Measurements from ENCODE around the gene CERS2. TPM values are rescaled to one million over a fixed set of nuclear protein-coding genes. Genes with fewer than 3 reads are reported as not detected.
A peak's percentile ranks its signal among the peaks of the same experiment; 100 is the strongest.

The CERS2 gene
- total RNA-seq, 4 donors from 2014 or later, result 18.2 to 72.7 (median 45.4) TPM

DNA sequence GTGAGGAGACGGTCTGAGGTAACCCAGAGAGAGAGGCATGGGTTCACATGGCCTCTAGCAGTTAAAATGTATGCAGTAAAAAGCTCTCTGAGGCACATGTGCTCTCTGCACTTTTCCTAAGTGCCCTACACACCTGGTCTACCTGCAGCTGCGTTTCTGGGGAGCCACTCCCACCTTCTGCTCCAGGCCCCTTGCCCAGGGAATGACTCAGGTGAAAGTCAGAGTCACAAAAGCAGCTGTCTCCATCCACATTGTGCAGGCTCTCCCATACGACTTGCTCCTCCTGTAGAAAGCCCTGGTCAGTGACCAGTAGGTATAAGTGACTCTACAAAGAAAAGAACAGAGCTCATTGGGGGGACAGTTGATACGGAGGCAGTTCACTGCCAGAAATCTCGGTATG lies 23.3 kb upstream of the CERS2 start:
- H3K36me3 ChIP-seq, result peaks cover 28 to 82% (median 28%) of the 10 kb centered on the region in 3 donors
- no peak overlapping the region for H3K4me3 ChIP-seq
- no peak overlapping the region for H3K27ac ChIP-seq
- 56 to 79% methylated on average over 2 to 4 of the region's 5 CpGs for WGBS, 2 donors
- DNase-seq, result no peak
- H3K27me3 ChIP-seq, result no peaks in the 10 kb centered on the region
- intact Hi-C loops (cut with DNase I), result no loop called here
- H3K9me3 ChIP-seq, result no peaks in the 10 kb centered on the region
- no peak for TF ChIP-seq POLR2A (IDR thresholded peaks at IDR 0.05)
- TF ChIP-seq, protein P1, sequence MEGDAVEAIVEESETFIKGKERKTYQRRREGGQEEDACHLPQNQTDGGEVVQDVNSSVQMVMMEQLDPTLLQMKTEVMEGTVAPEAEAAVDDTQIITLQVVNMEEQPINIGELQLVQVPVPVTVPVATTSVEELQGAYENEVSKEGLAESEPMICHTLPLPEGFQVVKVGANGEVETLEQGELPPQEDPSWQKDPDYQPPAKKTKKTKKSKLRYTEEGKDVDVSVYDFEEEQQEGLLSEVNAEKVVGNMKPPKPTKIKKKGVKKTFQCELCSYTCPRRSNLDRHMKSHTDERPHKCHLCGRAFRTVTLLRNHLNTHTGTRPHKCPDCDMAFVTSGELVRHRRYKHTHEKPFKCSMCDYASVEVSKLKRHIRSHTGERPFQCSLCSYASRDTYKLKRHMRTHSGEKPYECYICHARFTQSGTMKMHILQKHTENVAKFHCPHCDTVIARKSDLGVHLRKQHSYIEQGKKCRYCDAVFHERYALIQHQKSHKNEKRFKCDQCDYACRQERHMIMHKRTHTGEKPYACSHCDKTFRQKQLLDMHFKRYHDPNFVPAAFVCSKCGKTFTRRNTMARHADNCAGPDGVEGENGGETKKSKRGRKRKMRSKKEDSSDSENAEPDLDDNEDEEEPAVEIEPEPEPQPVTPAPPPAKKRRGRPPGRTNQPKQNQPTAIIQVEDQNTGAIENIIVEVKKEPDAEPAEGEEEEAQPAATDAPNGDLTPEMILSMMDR (IDR thresholded peaks at IDR 0.05), result no peak
- peaks cover 12 to 21% (median 14%) of the 10 kb centered on the region in 3 donors for H3K4me1 ChIP-seq

DNA sequence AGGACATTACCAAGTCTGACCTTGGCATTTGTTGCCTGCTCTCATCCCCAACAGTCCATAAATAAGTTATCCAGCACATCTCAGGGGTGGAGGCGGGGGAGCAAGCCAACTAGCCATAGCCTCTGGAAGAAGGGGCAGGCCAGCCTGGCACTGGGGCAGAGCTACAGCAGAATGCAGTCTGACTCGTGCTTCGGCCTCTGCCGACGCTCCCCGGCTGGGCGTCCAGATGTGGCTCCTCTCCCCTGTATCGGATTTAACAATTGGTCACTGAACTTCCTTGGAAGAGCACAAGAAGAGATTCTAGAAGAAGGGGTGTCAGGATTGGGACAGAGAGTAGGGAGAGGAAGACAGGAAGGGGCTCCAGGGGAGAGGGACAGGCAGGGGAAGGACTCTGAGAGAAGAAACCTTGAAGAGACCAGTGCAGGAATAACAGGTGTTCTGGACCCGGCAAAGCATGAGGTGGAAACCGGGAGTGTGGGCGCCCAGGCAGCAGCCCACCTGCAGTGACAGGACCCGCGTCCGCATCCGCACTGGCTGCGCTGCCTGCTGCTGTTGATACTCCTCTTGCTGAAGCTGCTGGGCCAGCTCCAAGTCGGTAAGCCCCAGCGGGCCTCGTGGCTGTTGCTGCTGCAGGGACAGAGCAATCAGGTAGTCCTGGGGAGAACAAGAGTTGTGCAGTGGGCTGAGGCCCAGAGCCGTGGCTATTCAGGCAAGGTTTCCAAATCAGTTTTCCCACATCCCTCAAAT lies 22.7 kb upstream of the CERS2 start:
- 85 to 90% methylated on average over 14 to 18 of the region's 20 CpGs for WGBS, 2 donors
- Histone ChIP-seq H3K4me3 (no peak overlapping the region), H3K9me3 (no peaks in the 10 kb centered on the region), H3K27me3 (no peaks in the 10 kb centered on the region), H3K36me3 (peaks cover 28 to 76% (median 28%) of the 10 kb centered on the region in 3 donors), H3K4me1 (peaks cover 6 to 14% (median 8%) of the 10 kb centered on the region in 3 donors), H3K27ac (no peak overlapping the region)
- no peak for TF ChIP-seq POLR2A (IDR thresholded peaks at IDR 0.05)
- no peak for DNase-seq
- intact Hi-C loops (cut with DNase I), result no loop called here

DNA sequence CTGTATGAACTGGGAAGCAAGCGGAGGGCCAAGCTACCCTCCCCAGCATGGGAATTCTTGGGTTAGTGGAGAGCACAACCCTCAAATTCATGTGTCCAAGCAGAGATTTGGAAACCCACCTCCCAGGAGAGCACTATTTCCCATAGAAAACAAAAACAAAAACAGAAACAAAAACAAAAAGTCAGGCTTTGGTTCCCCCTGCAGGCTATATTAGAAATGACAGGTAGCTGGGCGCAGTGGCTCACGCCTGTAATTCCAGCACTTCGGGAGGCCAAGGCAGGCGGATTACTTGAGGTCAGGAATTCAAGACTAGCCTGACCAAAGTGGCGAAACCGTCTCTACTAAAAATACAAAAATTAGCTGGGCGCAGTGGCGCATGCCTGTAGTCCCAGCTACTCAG lies 21.3 kb upstream of the CERS2 start:
- Histone ChIP-seq H3K4me1 (peaks cover 6 to 9% (median 6%) of the 10 kb centered on the region in 3 donors), H3K27ac (peak overlapping the region in 3 of 4 donors; percentile 30 to 47 (median 40)), H3K9me3 (no peaks in the 10 kb centered on the region), H3K27me3 (no peaks in the 10 kb centered on the region), H3K36me3 (peaks cover 28 to 62% (median 28%) of the 10 kb centered on the region in 3 donors), H3K4me3 (peak overlapping the region in 1 of 4 donors; percentile 32)
- no peak for DNase-seq
- intact Hi-C loops (cut with DNase I), result no loop called here
- no peak for TF ChIP-seq POLR2A (IDR thresholded peaks at IDR 0.05)
- TF ChIP-seq, protein P1 (IDR thresholded peaks at IDR 0.05), result peak; percentile 65 to 86 (median 82)
- WGBS, 2 donors, result 30 to 41% methylated on average over 8 to 9 of the region's 9 CpGs

DNA sequence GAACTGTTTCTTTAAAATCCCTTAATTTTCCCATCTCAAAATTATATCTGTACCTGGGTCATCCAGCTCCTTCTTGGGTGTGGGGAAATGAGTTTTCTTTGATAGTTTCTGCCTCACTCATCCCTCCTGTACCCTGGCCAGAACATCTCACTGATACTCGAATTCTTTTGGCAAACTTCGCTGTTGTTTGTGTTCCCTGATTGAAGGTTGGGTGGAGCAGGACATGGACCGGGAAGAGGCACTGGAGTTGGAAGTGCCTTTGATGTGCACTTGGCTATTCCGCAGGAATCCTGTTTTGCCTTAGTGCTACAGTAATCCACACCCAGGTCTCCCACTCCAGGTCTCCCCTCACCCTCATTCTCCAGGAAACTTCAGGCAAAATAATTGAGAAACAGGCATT lies 20.8 kb upstream of the CERS2 start:
- H3K36me3 ChIP-seq, result peaks cover 28 to 57% (median 28%) of the 10 kb centered on the region in 3 donors
- intact Hi-C loops (cut with DNase I), result no loop called here
- TF ChIP-seq POLR2A (IDR thresholded peaks at IDR 0.05), result no peak
- TF ChIP-seq, protein P1 (IDR thresholded peaks at IDR 0.05), result no peak
- H3K27me3 ChIP-seq, result no peaks in the 10 kb centered on the region
- no peak for DNase-seq
- WGBS, 2 donors, result 32 to 42% methylated on average over 4 of the region's 4 CpGs
- peak overlapping the region in 1 of 4 donors; percentile 32 for H3K4me3 ChIP-seq
- peak overlapping the region in 3 of 4 donors; percentile 30 to 47 (median 40) for H3K27ac ChIP-seq
- no peaks in the 10 kb centered on the region for H3K9me3 ChIP-seq
- H3K4me1 ChIP-seq, result peaks cover 6 to 9% (median 6%) of the 10 kb centered on the region in 3 donors

DNA sequence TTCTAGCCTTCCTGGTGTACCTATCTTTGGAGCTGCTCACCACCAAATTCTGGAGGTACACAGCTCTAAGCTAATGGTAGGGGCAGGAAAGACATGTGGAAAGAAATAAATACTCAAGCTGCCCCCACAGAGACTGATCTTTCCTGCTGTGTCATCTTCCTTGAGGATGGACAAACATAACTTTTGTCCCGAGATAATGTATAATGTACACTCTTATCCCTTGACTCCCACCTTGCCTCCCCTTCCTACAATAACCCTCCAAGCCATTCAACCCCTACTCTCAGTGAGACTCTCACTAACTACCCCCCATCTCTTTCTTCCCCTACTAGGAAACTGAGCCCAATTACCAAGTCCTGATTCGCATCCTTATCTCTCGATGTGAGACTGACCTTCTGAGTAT lies 19.6 kb upstream of the CERS2 start:
- peaks cover 21 to 45% (median 26%) of the 10 kb centered on the region in 3 donors for H3K36me3 ChIP-seq
- no peak for DNase-seq
- H3K4me1 ChIP-seq, result peaks cover 6 to 9% (median 6%) of the 10 kb centered on the region in 3 donors
- 80 to 82% methylated on average over 3 of the region's 3 CpGs for whole genome bisulfite sequencing, 2 donors
- H3K27me3 ChIP-seq, result no peaks in the 10 kb centered on the region
- no peaks in the 10 kb centered on the region for H3K9me3 ChIP-seq
- intact Hi-C loops (cut with DNase I), result no loop called here
- no peak for TF ChIP-seq POLR2A (IDR thresholded peaks at IDR 0.05)
- TF ChIP-seq, protein P1 (IDR thresholded peaks at IDR 0.05), result no peak
- no peak overlapping the region for H3K27ac ChIP-seq
- no peak overlapping the region for H3K4me3 ChIP-seq

Data from esophagus squamous epithelium (tissue), 5 donors.